ENCODE data around the gene SAFB2.

The SAFB2 gene

DNA sequence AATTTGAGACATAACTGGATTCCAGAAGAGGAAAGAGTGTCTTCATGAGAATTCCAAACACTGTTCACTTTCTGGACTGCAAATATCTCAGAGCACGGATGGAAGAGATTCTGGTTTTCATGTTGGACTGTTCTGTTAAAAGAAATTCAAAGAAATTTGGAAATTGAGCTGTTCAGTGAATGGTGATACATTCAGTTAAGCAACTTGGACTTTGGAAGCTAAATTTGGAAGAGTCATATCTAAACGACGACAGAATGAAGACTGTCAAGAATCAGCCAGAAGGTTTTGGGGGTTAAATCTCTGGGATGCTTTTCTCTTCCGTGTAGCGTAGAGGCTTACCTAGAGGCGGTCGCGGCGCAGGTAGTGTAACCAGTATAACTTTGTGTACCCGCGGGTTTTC is 25.9 kb upstream of the SAFB2 start:
- no peak overlapping the region for H3K4me3 ChIP-seq (ENCODE audit: low read depth, low read length)
- TF ChIP-seq, protein P1, sequence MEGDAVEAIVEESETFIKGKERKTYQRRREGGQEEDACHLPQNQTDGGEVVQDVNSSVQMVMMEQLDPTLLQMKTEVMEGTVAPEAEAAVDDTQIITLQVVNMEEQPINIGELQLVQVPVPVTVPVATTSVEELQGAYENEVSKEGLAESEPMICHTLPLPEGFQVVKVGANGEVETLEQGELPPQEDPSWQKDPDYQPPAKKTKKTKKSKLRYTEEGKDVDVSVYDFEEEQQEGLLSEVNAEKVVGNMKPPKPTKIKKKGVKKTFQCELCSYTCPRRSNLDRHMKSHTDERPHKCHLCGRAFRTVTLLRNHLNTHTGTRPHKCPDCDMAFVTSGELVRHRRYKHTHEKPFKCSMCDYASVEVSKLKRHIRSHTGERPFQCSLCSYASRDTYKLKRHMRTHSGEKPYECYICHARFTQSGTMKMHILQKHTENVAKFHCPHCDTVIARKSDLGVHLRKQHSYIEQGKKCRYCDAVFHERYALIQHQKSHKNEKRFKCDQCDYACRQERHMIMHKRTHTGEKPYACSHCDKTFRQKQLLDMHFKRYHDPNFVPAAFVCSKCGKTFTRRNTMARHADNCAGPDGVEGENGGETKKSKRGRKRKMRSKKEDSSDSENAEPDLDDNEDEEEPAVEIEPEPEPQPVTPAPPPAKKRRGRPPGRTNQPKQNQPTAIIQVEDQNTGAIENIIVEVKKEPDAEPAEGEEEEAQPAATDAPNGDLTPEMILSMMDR (IDR thresholded peaks at IDR 0.05; ENCODE audit: low read depth, low read length) = no peak

DNA sequence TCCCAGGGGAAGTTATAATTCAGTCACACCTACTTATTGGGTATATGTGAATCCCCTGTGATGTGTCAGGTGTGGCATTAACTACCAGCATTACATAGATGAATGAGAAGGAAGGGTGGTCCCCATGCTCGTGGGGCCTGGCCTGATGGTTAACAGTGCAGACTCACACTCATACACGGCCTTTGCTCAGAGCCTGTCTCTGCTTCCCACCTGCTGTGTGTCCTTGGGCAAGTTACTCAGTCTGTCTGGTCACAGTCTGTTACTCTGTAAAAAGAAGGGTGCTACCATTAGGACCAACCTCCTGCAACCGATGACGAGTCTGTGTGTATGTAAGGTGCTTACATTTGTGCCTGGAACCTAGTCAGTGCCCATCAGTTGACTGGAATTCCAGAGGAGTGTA is 24.1 kb upstream of the SAFB2 start:
- TF ChIP-seq, protein P1 (IDR thresholded peaks at IDR 0.05; ENCODE audit: low read depth, low read length) = no peak
- no peak overlapping the region for H3K4me3 ChIP-seq (ENCODE audit: low read depth, low read length)

DNA sequence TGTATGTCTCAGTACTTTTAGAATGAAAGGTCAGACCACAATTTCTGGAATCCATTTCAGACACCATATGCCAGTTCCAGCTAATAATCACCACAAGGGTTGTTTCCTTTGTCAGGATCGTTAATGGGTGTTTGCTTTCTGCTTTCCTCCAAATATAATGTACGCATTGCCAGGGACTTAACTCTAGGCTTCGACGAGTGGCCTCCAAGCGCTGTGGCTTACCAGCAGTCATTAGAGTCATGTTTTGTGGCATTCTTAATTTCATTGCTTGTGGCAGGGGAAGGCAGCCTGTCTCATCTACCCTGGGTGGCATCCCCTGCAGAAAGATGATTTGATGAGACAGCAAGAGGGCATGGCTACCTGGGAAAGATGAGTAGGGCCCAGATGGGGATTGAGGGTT is 22.8 kb upstream of the SAFB2 start:
- TF ChIP-seq, protein P1 (IDR thresholded peaks at IDR 0.05; ENCODE audit: low read depth, low read length) = no peak
- no peak overlapping the region for H3K4me3 ChIP-seq (ENCODE audit: low read depth, low read length)

DNA sequence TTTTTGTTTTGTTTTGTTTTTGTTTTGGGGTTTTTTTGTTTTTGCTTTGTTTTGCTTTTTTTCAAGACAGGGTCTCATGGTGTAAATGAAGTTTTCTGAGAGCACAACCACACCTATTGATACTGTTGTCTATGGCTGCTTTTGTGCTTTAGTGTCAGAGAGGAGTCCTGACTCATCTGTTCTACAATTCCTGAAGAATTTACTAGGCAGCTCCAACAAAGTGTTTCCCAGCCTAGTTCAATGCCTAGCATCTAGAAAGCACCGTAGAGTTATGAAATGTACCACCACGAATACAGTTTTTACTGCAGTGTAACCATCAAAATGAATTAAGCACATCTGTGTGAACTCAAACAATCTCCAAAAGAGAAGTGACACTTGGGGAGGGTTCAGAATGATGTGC is 21.5 kb upstream of the SAFB2 start:
- H3K4me3 ChIP-seq (ENCODE audit: low read depth, low read length) = no peak overlapping the region
- TF ChIP-seq, protein P1 (IDR thresholded peaks at IDR 0.05; ENCODE audit: low read depth, low read length) = no peak

DNA sequence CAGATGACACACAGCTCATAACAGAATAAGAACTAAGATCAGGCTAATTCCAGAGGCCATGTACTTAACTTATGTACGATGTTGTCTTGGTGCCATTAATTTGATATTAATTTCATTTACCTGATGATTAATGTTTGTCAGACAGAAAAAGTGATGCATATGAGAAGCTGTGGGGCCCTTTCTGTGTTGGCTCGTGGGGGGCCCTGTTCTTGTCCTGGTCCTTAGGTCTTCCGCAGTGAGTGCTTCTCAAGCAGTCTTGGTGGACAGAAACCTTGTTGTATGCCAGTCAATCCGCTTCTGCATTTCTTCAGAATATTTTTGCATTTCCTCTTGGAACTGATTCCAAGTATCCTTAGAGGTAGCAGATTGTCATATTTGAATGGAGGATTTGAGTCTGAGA is 20.5 kb upstream of the SAFB2 start:
- TF ChIP-seq, protein P1 (IDR thresholded peaks at IDR 0.05; ENCODE audit: low read depth, low read length) = no peak
- H3K4me3 ChIP-seq (ENCODE audit: low read depth, low read length) = no peak overlapping the region

DNA sequence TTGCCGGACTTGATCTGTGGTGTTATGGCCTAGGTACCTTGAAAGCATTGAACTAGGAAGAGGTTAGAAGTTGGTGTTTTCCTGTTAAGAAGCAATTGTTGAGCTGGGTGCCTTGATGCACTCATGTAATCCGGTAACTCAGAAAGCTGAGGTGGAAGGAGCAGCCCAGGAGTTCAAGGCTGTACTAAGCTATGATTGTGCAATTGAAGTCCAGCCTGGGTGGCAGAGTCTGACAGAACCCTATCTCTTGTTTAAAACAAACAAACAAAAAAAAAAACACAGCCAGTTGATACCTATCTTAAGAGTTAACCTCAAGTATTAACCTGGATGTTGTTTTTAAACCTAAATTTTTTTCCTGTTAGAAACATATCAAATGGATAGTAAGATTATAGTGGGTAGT is 19.6 kb upstream of the SAFB2 start:
- no peak overlapping the region for H3K4me3 ChIP-seq (ENCODE audit: low read depth, low read length)
- TF ChIP-seq, protein P1 (IDR thresholded peaks at IDR 0.05; ENCODE audit: low read depth, low read length) = no peak

DNA sequence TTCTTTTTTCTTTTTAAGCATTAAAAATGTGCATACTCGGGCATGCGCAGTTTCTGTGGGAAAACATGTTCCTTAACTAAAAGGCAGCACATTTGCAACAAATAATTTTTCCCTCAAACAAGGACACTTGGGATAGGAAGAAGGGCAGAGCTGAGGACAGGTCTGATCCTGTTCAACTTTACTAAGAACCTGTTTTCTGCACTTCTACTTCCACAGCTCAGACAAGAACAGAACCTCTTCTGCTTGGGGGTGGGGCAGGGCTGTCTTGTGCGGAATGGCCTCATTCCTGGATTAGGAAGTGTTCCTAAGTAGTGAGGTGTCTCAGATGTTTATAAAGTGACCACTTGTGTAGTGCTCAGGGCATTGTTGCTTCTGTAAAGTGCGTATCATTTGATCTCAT is 18.6 kb upstream of the SAFB2 start:
- TF ChIP-seq, protein P1 (IDR thresholded peaks at IDR 0.05; ENCODE audit: low read depth, low read length) = no peak
- no peak overlapping the region for H3K4me3 ChIP-seq (ENCODE audit: low read depth, low read length)

Measured in WI38 (cell line).